ENCODE data around the gene GNPDA1. TPM values are rescaled to one million over a fixed set of nuclear protein-coding genes. Genes with fewer than 3 reads are reported as not detected.

The GNPDA1 gene
- total and polyA plus RNA-seq, 2 of the 8 experiments (the other 6 are each of a cell fraction or from before 2014, with no cell fraction given) = 33.0 to 94.3 TPM

- no peaks in the 10 kb centered on the region for H3K27me3 ChIP-seq (replicated peaks in 1 of 4; ENCODE audit: control insufficient read depth in 3 of 4, extremely low read depth in 1 of 4, insufficient read depth in 3 of 4, low read length in 3 of 4)
- H4K91ac ChIP-seq (replicated peaks; ENCODE audit: insufficient read length, low read length) = peak overlapping the region; percentile 42
- POLR2A ChIA-PET (ENCODE audit: partially characterized antibody) = no interaction called here
- 95% methylated on average over 7 of the region's 7 CpGs; no CpG with 5 or more reads in 1 of the 2 experiments for WGBS, 2 experiments (ENCODE audit: extremely low coverage in 1 of 2, insufficient coverage in 1 of 2, insufficient read length in 1 of 2, insufficient replicate concordance in 2 of 2, low coverage in 1 of 2, low lambda C conversion rate in 2 of 2, missing lambda C conversion rate in 1 of 2)
- FAIRE-seq (no peak), DNase-seq (ENCODE audit: low read depth in 1 of 2, low spot score in 2 of 2) (no peak)
- H3K23me2 ChIP-seq (ENCODE audit: low read depth, low read length) = no peaks in the 10 kb centered on the region
- H2BK20ac ChIP-seq (ENCODE audit: low read length) = no peak overlapping the region
- no peaks in the 10 kb centered on the region for H4K20me1 ChIP-seq (replicated peaks in 1 of 2; ENCODE audit: control insufficient read depth in 1 of 2, insufficient read depth in 2 of 2, low read length in 2 of 2)
- H3K4me2 ChIP-seq (ENCODE audit: insufficient read depth in 1 of 2, low read depth in 2 of 2, low read length in 2 of 2) = no peak overlapping the region
- no peaks in the 10 kb centered on the region for H3K79me2 ChIP-seq (ENCODE audit: control insufficient read depth in 1 of 2, insufficient read depth in 2 of 2, low read length in 2 of 2)
- H3K4me1 ChIP-seq (replicated peaks in 1 of 4; ENCODE audit: control insufficient read depth in 3 of 4, insufficient read depth in 4 of 4, low read length in 3 of 4) = peaks cover 0 to 5% (median under 1%) of the 10 kb centered on the region in 4 experiments; a peak in 2 of 7 replicates
- H3K56ac ChIP-seq (replicated peaks; ENCODE audit: insufficient read length, low read depth, low read length) = no peak overlapping the region
- H3K79me1 ChIP-seq (ENCODE audit: low read depth, low read length) = no peaks in the 10 kb centered on the region
- no peak overlapping the region for H4K5ac ChIP-seq (ENCODE audit: insufficient read length, low read depth, low read length)
- H3K4me3 ChIP-seq (ENCODE audit: extremely low read depth in 1 of 4, insufficient read depth in 2 of 4, low read depth in 3 of 4, low read length in 4 of 4) = no peak overlapping the region
- H2BK5ac ChIP-seq (ENCODE audit: low read depth, low read length) = no peak overlapping the region
- CTCF ChIA-PET (ENCODE audit: partially characterized antibody) = interaction anchor here (0.7 to 2.1 kb wide), 6 partner anchors 11 to 223 kb away, joined by 3 to 11 read pairs (median 4); partner anchors contain the start of gene GNPDA1
- no peaks in the 10 kb centered on the region for H3K36me3 ChIP-seq (ENCODE audit: control insufficient read depth in 2 of 4, insufficient read depth in 4 of 4, low read length in 3 of 4)
- H3K4ac ChIP-seq (replicated peaks; ENCODE audit: insufficient read length, low read depth, low read length) = no peak overlapping the region
- H3K18ac ChIP-seq (ENCODE audit: extremely low read depth, low read length) = no peak overlapping the region
- no peak overlapping the region for H2BK120ac ChIP-seq (replicated peaks; ENCODE audit: low read depth, low read length)
- H2BK12ac ChIP-seq (ENCODE audit: low read depth, low read length) = no peak overlapping the region
- H3K9ac ChIP-seq (replicated peaks in 1 of 4; ENCODE audit: extremely low read depth in 1 of 4, low read depth in 3 of 4, low read length in 3 of 4) = no peak overlapping the region
- TF ChIP-seq TCF12 (IDR thresholded peaks at IDR 0.05; ENCODE audit: low read depth, low read length) = no peak
- no peak for TF ChIP-seq POU5F1 (IDR thresholded peaks at IDR 0.05; ENCODE audit: low read depth, low read length)
- no peak for TF ChIP-seq JUN (IDR thresholded peaks at IDR 0.05; ENCODE audit: low read depth, low read length)
- TF ChIP-seq RXRA (IDR thresholded peaks at IDR 0.05; ENCODE audit: insufficient read depth, low read depth, low read length) = no peak
- no peak for TF ChIP-seq KDM5A (IDR thresholded peaks at IDR 0.05; ENCODE audit: low read length)
- no peak for TF ChIP-seq POLR2A (IDR thresholded peaks at IDR 0.05; ENCODE audit: control extremely low read depth in 1 of 2, low read depth in 2 of 2, low read length in 2 of 2)
- TF ChIP-seq HDAC2 (IDR thresholded peaks at IDR 0.05; ENCODE audit: borderline replicate concordance in 1 of 2, low read depth in 2 of 2, low read length in 2 of 2) = no peak
- H3K14ac ChIP-seq (ENCODE audit: insufficient read length) = no peak overlapping the region
- H3K23ac ChIP-seq (ENCODE audit: insufficient read length) = no peak overlapping the region
- no peaks in the 10 kb centered on the region for H3K9me3 ChIP-seq (ENCODE audit: insufficient read depth in 2 of 2, low read depth in 1 of 2, low read length in 1 of 2)
- H4K8ac ChIP-seq (ENCODE audit: extremely low read depth, insufficient read depth, low read length) = no peak overlapping the region
- H2AFZ ChIP-seq (ENCODE audit: low read length) = peak overlapping the region; percentile 76
- no peak overlapping the region for H2AK5ac ChIP-seq (ENCODE audit: low read depth, low read length)
- no peak overlapping the region for H3K27ac ChIP-seq (ENCODE audit: low read depth, low read length)
- no peak overlapping the region for H2BK15ac ChIP-seq (ENCODE audit: low read length)
Observed at GRCh38 chr5:142046191-142046590, 33.4 kb upstream of the GNPDA1 start.

All from H1 (cell line).